ENCODE data around the gene HYOU1. TPM values are rescaled to one million over a fixed set of nuclear protein-coding genes. Genes with fewer than 3 reads are reported as not detected.

The HYOU1 gene
- total and polyA plus RNA-seq, 2 experiments from 2014 or later, result 48.2 to 229 TPM

DNA sequence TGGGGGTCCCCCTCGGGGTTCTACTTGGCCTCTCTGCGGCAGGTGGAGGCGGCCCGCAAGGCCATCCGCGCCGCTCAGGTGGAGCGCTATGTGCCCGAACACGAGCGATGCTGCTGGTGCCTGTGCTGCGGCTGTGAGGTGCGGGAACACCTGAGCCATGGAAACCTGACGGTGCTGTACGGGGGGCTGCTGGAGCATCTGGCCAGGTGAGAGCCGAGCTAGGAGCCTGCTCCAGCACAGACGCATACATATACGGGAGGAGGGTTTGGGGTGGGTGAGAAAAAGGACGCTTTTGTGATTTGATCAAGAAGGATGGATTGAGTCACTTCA, 58.7 kb downstream of the HYOU1 start:
- Histone ChIP-seq H3K27ac (ENCODE audit: low read depth) (peak overlapping the region; percentile 65), H3K36me3 (ENCODE audit: insufficient read depth) (peaks cover 22% of the 10 kb centered on the region), H3K4me2 (peak overlapping the region; percentile 97), H3K9me2 (ENCODE audit: insufficient read depth) (0 out of 2 replicates have a peak, but pooled peaks cover 4% of the 10 kb centered on the region), H3K27me3 (ENCODE audit: insufficient read depth) (no peaks in the 10 kb centered on the region), H3K79me2 (replicated peaks; ENCODE audit: insufficient read depth) (peaks cover 58% of the 10 kb centered on the region), H4K20me1 (replicated peaks; ENCODE audit: insufficient read depth) (0 out of 2 replicates have a peak, but pooled peaks cover 8% of the 10 kb centered on the region), H3K4me3 (peak overlapping the region; percentile 98), H3F3A (replicated peaks; ENCODE audit: low read depth) (0 out of 2 replicates have a peak, but pooled peaks cover 5% of the 10 kb centered on the region), H2AFZ (peak overlapping the region; percentile 93), H3K4me1 (ENCODE audit: insufficient read depth) (peaks cover 16% of the 10 kb centered on the region; the same call in 1 of the 2 replicates)
- TF ChIP-seq, protein P1, sequence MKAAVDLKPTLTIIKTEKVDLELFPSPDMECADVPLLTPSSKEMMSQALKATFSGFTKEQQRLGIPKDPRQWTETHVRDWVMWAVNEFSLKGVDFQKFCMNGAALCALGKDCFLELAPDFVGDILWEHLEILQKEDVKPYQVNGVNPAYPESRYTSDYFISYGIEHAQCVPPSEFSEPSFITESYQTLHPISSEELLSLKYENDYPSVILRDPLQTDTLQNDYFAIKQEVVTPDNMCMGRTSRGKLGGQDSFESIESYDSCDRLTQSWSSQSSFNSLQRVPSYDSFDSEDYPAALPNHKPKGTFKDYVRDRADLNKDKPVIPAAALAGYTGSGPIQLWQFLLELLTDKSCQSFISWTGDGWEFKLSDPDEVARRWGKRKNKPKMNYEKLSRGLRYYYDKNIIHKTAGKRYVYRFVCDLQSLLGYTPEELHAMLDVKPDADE (IDR thresholded peaks at IDR 0.05), result no peak
- no peak for TF ChIP-seq EZH2phosphoT487 (IDR thresholded peaks at IDR 0.05; ENCODE audit: unreplicated experiment)
- no peak for TF ChIP-seq EZH2 (IDR thresholded peaks at IDR 0.05; ENCODE audit: low read depth, unreplicated experiment)
- TF ChIP-seq POLR2AphosphoS5 (IDR thresholded peaks at IDR 0.05; ENCODE audit: low read depth), result no peak
- no peak for TF ChIP-seq STAT1 (IDR thresholded peaks at IDR 0.05; ENCODE audit: unreplicated experiment)
- TF ChIP-seq, protein P2, sequence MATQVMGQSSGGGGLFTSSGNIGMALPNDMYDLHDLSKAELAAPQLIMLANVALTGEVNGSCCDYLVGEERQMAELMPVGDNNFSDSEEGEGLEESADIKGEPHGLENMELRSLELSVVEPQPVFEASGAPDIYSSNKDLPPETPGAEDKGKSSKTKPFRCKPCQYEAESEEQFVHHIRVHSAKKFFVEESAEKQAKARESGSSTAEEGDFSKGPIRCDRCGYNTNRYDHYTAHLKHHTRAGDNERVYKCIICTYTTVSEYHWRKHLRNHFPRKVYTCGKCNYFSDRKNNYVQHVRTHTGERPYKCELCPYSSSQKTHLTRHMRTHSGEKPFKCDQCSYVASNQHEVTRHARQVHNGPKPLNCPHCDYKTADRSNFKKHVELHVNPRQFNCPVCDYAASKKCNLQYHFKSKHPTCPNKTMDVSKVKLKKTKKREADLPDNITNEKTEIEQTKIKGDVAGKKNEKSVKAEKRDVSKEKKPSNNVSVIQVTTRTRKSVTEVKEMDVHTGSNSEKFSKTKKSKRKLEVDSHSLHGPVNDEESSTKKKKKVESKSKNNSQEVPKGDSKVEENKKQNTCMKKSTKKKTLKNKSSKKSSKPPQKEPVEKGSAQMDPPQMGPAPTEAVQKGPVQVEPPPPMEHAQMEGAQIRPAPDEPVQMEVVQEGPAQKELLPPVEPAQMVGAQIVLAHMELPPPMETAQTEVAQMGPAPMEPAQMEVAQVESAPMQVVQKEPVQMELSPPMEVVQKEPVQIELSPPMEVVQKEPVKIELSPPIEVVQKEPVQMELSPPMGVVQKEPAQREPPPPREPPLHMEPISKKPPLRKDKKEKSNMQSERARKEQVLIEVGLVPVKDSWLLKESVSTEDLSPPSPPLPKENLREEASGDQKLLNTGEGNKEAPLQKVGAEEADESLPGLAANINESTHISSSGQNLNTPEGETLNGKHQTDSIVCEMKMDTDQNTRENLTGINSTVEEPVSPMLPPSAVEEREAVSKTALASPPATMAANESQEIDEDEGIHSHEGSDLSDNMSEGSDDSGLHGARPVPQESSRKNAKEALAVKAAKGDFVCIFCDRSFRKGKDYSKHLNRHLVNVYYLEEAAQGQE (IDR thresholded peaks at IDR 0.05; ENCODE audit: unreplicated experiment), result no peak
- H3K27ac Mint-ChIP-seq, result peak overlapping the region; percentile 98
- peaks cover 21% of the 10 kb centered on the region for H3K4me1 Mint-ChIP-seq
- H3K36me3 Mint-ChIP-seq (ENCODE audit: low read depth), result peaks cover 65% of the 10 kb centered on the region
- DNase-seq (ENCODE audit: low spot score) (peak; percentile 49), ATAC-seq (peak; percentile 61)
- H3K27me3 Mint-ChIP-seq (ENCODE audit: insufficient read depth, low read depth, poor library complexity), result peaks cover 4% of the 10 kb centered on the region
- peaks cover 4% of the 10 kb centered on the region; the same call in 2 of the 3 replicates for H3K9me3 Mint-ChIP-seq
- H3K4me3 Mint-ChIP-seq, result peak overlapping the region; percentile 100

DNA sequence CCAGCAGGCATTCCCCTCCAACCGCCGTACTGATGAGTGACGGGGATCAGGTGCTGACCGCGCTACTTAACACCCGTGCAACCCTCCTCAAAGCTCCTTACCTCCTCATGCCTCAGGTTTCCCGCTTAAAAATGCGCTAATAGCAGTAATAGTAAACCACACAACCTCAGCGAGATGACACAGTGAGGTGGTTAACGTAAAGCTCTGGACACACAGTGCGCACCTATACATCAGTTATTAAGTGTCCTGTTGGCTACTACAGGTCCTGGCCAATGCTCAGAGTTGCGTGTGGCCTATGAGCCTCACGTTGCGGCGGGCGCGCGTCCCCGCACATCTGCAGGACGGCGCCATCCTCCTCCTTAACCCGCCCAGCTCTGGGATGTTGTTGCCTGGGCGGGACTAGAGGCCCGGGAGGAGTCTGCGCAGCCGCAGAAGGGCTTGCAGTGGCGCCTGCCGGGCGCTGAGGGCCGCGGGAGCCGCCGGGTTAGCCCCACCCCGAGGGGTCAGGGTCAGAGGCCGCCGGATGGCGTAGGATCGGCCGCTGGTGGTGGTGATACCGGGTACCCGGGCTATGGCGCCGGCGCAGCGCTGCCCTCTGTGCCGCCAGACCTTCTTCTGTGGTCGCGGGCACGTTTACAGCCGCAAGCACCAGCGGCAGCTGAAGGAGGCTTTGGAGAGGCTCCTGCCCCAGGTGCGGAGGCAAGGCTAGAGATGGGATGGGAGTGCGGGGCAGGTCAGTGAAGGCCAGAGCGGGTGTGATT, 59.2 kb downstream of the HYOU1 start, which contains the start of gene CENATAC:
Gene CENATAC, plus strand, starts transcription at position 512 of the 761 bp plus-strand sequence. Its CDS starts 60 bp downstream, at position 572.
- peaks cover 22% of the 10 kb centered on the region for H3K36me3 ChIP-seq (ENCODE audit: insufficient read depth)
- peak within 1 kb of the TSS; percentile 97 for H3K4me2 ChIP-seq
- H3K79me2 ChIP-seq (replicated peaks; ENCODE audit: insufficient read depth), result peaks cover 58% of the 10 kb centered on the region
- peaks cover 16% of the 10 kb centered on the region; the same call in 1 of the 2 replicates for H3K4me1 ChIP-seq (ENCODE audit: insufficient read depth)
- DNase-seq (ENCODE audit: low spot score), result peak; percentile 97
- peak within 1 kb of the TSS; percentile 98 for H3K27ac Mint-ChIP-seq
- peaks cover 4% of the 10 kb centered on the region for H3K27me3 Mint-ChIP-seq (ENCODE audit: insufficient read depth, low read depth, poor library complexity)
- H3K36me3 Mint-ChIP-seq (ENCODE audit: low read depth), result peaks cover 66% of the 10 kb centered on the region
- H3K4me1 Mint-ChIP-seq, result peaks cover 21% of the 10 kb centered on the region
- 0 out of 2 replicates have a peak, but pooled peaks cover 4% of the 10 kb centered on the region for H3K9me2 ChIP-seq (ENCODE audit: insufficient read depth)
- TF ChIP-seq POLR2AphosphoS5 (IDR thresholded peaks at IDR 0.05; ENCODE audit: low read depth), result peak; percentile 98
- TF ChIP-seq ZNF114 (CRISPR knock-in tag; IDR thresholded peaks at IDR 0.05), result no peak
- TF ChIP-seq NANOG (IDR thresholded peaks at IDR 0.05; ENCODE audit: borderline replicate concordance), result no peak
- TF ChIP-seq, protein P1 (IDR thresholded peaks at IDR 0.05), result peak; percentile 49; the same call in 1 of the 2 replicates
- TF ChIP-seq CREB1 (CRISPR knock-in tag; IDR thresholded peaks at IDR 0.05; ENCODE audit: low read depth), result 0 out of 2 replicates have a peak, but pooled peaks have one; percentile 54
- TF ChIP-seq, protein P3, sequence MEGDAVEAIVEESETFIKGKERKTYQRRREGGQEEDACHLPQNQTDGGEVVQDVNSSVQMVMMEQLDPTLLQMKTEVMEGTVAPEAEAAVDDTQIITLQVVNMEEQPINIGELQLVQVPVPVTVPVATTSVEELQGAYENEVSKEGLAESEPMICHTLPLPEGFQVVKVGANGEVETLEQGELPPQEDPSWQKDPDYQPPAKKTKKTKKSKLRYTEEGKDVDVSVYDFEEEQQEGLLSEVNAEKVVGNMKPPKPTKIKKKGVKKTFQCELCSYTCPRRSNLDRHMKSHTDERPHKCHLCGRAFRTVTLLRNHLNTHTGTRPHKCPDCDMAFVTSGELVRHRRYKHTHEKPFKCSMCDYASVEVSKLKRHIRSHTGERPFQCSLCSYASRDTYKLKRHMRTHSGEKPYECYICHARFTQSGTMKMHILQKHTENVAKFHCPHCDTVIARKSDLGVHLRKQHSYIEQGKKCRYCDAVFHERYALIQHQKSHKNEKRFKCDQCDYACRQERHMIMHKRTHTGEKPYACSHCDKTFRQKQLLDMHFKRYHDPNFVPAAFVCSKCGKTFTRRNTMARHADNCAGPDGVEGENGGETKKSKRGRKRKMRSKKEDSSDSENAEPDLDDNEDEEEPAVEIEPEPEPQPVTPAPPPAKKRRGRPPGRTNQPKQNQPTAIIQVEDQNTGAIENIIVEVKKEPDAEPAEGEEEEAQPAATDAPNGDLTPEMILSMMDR (conservative IDR thresholded peaks at IDR 0.05; ENCODE audit: low read depth in 2 of 2), result no peak
- TF ChIP-seq EZH2phosphoT487 (IDR thresholded peaks at IDR 0.05; ENCODE audit: unreplicated experiment), result no peak
- ATAC-seq, result peak; percentile 93
- H2AFZ ChIP-seq, result peak within 1 kb of the TSS; percentile 97
- H3K27me3 ChIP-seq (ENCODE audit: insufficient read depth), result no peaks in the 10 kb centered on the region
- H3F3A ChIP-seq (replicated peaks; ENCODE audit: low read depth), result 0 out of 2 replicates have a peak, but pooled peaks cover 5% of the 10 kb centered on the region
- H3K27ac ChIP-seq (ENCODE audit: low read depth), result peak within 1 kb of the TSS; percentile 75
- H3K9me3 Mint-ChIP-seq, result peaks cover 9% of the 10 kb centered on the region
- H4K20me1 ChIP-seq (replicated peaks; ENCODE audit: insufficient read depth), result 0 out of 2 replicates have a peak, but pooled peaks cover 8% of the 10 kb centered on the region
- peak within 1 kb of the TSS; percentile 98 for H3K4me3 ChIP-seq
- peak within 1 kb of the TSS; percentile 100 for H3K4me3 Mint-ChIP-seq
